ENCODE results near the gene UBE3C. TPM values are rescaled to one million over a fixed set of nuclear protein-coding genes. Genes with fewer than 3 reads are reported as not detected.
A peak's percentile ranks its signal among the peaks of the same experiment; 100 is the strongest.

The UBE3C gene
- total and polyA plus RNA-seq, 2 of the 13 experiments (the other 11 are each of a cell fraction or from before 2014, with no cell fraction given) = 27.0 to 48.2 TPM

DNA sequence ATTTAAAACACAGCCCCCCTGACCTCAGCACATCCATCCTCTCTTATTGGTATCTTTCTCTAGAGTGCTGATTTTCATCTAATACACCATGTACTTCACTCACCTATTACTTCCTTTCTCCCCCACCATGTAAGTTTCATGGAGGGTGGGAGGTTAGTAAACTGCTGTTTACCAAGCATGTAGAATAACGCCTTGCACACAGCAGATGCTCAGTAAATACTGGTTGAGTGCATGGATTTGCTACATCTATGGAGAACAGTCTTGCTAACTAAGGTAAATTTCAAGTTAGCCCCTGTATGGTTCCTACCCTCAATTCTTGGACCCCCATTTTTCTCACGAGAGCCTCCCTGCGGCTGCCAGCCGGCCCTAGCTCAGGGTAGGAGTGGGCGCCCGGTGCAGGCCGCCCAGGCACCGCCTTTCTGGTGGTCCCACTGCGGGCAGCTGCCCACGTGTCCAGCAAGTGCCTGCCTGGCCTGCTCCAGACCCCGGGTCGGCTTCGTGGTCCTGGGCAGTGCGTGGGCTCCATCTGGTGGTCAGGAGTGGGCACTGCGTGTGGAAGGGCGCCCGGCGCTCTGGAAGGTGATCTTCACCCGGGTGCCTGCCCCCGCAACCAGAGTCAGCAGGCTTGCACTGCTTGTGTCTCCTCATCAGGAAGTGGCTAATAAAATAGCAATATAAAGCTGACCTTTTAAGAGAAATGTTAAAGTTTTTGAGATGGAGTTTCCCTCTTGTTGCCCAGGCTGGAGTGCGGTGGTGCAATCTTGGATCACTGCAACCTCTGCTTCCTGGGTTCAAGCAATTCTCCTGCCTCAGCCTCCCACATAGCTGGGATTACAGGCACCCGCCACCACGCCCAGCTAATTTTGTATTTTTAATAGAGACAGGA lies 134.7 kb downstream of the UBE3C start (continued):
- TF ChIP-seq, protein P1, sequence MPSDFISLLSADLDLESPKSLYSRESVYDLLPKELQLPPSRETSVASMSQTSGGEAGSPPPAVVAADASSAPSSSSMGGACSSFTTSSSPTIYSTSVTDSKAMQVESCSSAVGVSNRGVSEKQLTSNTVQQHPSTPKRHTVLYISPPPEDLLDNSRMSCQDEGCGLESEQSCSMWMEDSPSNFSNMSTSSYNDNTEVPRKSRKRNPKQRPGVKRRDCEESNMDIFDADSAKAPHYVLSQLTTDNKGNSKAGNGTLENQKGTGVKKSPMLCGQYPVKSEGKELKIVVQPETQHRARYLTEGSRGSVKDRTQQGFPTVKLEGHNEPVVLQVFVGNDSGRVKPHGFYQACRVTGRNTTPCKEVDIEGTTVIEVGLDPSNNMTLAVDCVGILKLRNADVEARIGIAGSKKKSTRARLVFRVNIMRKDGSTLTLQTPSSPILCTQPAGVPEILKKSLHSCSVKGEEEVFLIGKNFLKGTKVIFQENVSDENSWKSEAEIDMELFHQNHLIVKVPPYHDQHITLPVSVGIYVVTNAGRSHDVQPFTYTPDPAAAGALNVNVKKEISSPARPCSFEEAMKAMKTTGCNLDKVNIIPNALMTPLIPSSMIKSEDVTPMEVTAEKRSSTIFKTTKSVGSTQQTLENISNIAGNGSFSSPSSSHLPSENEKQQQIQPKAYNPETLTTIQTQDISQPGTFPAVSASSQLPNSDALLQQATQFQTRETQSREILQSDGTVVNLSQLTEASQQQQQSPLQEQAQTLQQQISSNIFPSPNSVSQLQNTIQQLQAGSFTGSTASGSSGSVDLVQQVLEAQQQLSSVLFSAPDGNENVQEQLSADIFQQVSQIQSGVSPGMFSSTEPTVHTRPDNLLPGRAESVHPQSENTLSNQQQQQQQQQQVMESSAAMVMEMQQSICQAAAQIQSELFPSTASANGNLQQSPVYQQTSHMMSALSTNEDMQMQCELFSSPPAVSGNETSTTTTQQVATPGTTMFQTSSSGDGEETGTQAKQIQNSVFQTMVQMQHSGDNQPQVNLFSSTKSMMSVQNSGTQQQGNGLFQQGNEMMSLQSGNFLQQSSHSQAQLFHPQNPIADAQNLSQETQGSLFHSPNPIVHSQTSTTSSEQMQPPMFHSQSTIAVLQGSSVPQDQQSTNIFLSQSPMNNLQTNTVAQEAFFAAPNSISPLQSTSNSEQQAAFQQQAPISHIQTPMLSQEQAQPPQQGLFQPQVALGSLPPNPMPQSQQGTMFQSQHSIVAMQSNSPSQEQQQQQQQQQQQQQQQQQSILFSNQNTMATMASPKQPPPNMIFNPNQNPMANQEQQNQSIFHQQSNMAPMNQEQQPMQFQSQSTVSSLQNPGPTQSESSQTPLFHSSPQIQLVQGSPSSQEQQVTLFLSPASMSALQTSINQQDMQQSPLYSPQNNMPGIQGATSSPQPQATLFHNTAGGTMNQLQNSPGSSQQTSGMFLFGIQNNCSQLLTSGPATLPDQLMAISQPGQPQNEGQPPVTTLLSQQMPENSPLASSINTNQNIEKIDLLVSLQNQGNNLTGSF (CRISPR knock-in tag; IDR thresholded peaks at IDR 0.05) = no peak
- TF ChIP-seq ZNF251 (CRISPR knock-in tag; IDR thresholded peaks at IDR 0.05) = no peak
- no peak for TF ChIP-seq ZNF260 (CRISPR knock-in tag; IDR thresholded peaks at IDR 0.05; ENCODE audit: borderline replicate concordance, low read depth)
- no peak for TF ChIP-seq ELK4 (CRISPR knock-in tag; IDR thresholded peaks at IDR 0.05; ENCODE audit: borderline replicate concordance)
- no peak for TF ChIP-seq SP1 (IDR thresholded peaks at IDR 0.05)
- TF ChIP-seq SP1 (CRISPR knock-in tag; IDR thresholded peaks at IDR 0.05) = peak; percentile 44; the same call in 1 of the 2 replicates
- no peak for TF ChIP-seq PLSCR1 (CRISPR knock-in tag; IDR thresholded peaks at IDR 0.05; ENCODE audit: borderline replicate concordance)
- TF ChIP-seq MXI1 (IDR thresholded peaks at IDR 0.05; ENCODE audit: borderline replicate concordance, low read depth, low read length) = peak; percentile 58; the same call in 1 of the 3 replicates
- no peak for TF ChIP-seq HCFC1 (IDR thresholded peaks at IDR 0.05; ENCODE audit: low read depth, low read length)
- no peak for TF ChIP-seq IRX3 (CRISPR knock-in tag; IDR thresholded peaks at IDR 0.05; ENCODE audit: borderline replicate concordance, low read depth)
- TF ChIP-seq, protein P2, sequence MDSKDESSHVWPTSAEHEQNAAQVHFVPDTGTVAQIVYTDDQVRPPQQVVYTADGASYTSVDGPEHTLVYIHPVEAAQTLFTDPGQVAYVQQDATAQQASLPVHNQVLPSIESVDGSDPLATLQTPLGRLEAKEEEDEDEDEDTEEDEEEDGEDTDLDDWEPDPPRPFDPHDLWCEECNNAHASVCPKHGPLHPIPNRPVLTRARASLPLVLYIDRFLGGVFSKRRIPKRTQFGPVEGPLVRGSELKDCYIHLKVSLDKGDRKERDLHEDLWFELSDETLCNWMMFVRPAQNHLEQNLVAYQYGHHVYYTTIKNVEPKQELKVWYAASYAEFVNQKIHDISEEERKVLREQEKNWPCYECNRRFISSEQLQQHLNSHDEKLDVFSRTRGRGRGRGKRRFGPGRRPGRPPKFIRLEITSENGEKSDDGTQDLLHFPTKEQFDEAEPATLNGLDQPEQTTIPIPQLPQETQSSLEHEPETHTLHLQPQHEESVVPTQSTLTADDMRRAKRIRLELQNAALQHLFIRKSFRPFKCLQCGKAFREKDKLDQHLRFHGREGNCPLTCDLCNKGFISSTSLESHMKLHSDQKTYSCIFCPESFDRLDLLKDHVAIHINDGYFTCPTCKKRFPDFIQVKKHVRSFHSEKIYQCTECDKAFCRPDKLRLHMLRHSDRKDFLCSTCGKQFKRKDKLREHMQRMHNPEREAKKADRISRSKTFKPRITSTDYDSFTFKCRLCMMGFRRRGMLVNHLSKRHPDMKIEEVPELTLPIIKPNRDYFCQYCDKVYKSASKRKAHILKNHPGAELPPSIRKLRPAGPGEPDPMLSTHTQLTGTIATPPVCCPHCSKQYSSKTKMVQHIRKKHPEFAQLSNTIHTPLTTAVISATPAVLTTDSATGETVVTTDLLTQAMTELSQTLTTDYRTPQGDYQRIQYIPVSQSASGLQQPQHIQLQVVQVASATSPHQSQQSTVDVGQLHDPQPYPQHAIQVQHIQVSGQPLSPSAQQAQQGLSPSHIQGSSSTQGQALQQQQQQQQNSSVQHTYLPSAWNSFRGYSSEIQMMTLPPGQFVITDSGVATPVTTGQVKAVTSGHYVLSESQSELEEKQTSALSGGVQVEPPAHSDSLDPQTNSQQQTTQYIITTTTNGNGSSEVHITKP (CRISPR knock-in tag; IDR thresholded peaks at IDR 0.05; ENCODE audit: low read depth) = no peak
- TF ChIP-seq ZNF644 (CRISPR knock-in tag; IDR thresholded peaks at IDR 0.05; ENCODE audit: low read depth) = no peak
- TF ChIP-seq MED1 (CRISPR knock-in tag; IDR thresholded peaks at IDR 0.05) = peak; percentile 34; the same call in 1 of the 2 replicates
- no peak for TF ChIP-seq ZFP36L2 (CRISPR knock-in tag; IDR thresholded peaks at IDR 0.05)

Measured in HepG2 (cell line).